Lung (tissue), 12 donors: ENCODE data around the gene KCNH3. TPM values are rescaled to one million over a fixed set of nuclear protein-coding genes. Genes with fewer than 3 reads are reported as not detected.

Experiments
- ATAC-seq: fragments of 200-7000 bp; cut with Tn5 transposase; one replicate; pipeline ENCODE4 v1.9.1; 2020; ENCODE audit warnings: moderate number of reproducible peaks; ENCODE audit not compliant: insufficient read depth, low FRiP score
- DNase-seq, 3 donors: peaks; one replicate each; pipeline ENCODE4 v3.0.0-alpha.2; 2013 to 2017
- H3K27ac ChIP-seq, 2 donors: one replicate each; pipeline ENCODE4 v1.5.1; 2013; ENCODE audit warnings: mild to moderate bottlenecking in 2 of 2, moderate library complexity in 2 of 2, control low read depth in 1 of 2, inconsistent platforms in 1 of 2, low read depth in 1 of 2, low read length in 1 of 2
- H3K27me3 ChIP-seq, 3 donors: one replicate each; pipeline ENCODE4 v1.5.1; 2013; ENCODE audit warnings: low read length in 2 of 3; ENCODE audit not compliant: control insufficient read depth in 3 of 3, insufficient read depth in 3 of 3
- H3K36me3 ChIP-seq, 4 donors: one replicate each; pipeline ENCODE4 v1.5.1; 2013; ENCODE audit warnings: low read length in 4 of 4, mild to moderate bottlenecking in 1 of 4, moderate library complexity in 1 of 4; ENCODE audit not compliant: control insufficient read depth in 4 of 4, insufficient read depth in 4 of 4
- H3K4me1 ChIP-seq, 5 donors: one replicate each; pipeline ENCODE4 v1.5.1; 2013; ENCODE audit warnings: low read length in 5 of 5, mild to moderate bottlenecking in 2 of 5, moderate library complexity in 1 of 5; ENCODE audit not compliant: control insufficient read depth in 5 of 5, insufficient read depth in 5 of 5
- H3K4me3 ChIP-seq: one replicate; pipeline ENCODE4 v1.5.1; 2013; ENCODE audit warnings: mild to moderate bottlenecking, control low read depth, moderate library complexity
- H3K9ac ChIP-seq, 2 donors: one replicate each; pipeline ENCODE4 v1.5.1; 2013; ENCODE audit warnings: low read length in 2 of 2, control low read depth in 1 of 2; ENCODE audit not compliant: insufficient read depth in 1 of 2
- H3K9me3 ChIP-seq, 4 donors: one replicate each; pipeline ENCODE4 v1.5.1; 2013; ENCODE audit warnings: low read length in 3 of 4, mild to moderate bottlenecking in 1 of 4, moderate library complexity in 1 of 4; ENCODE audit not compliant: control insufficient read depth in 4 of 4, insufficient read depth in 3 of 4
- WGBS, 2 donors: extraction: QIAGEN DNeasy Blood & Tissue Kit; methylation state at CpG; one replicate each; pipeline ENCODE4 v1.1.7; 2013; 5-methylcytosine and 5-hydroxymethylcytosine counted together
- polyA plus RNA-seq, 2 donors: library from polyadenylated mRNA; stranded (reverse); fragments of 200-250 nt; gene quantifications; one replicate each; pipeline ENCODE4 v1.2.1, GENCODE V29; 2013
- total RNA-seq, 2 donors: library from RNA; depleted of rRNA in 1 of 2; stranded (reverse); fragments of >200 nt in 1 of 2; gene quantifications; one replicate each; pipeline ENCODE4 v1.2.1, GENCODE V29; 2014 to 2021
- TF ChIP-seq, protein P1 (sequence below): IDR thresholded peaks from 2 replicates; pipeline ENCODE4 v1.5.1; 2012; ENCODE audit warnings: mild to moderate bottlenecking; ENCODE audit errors: control extremely low read depth, extremely low read depth
- donor health status: control.
- donor health status: control.
- donor health status: Bipolar disorder and iron deficiency.
- donor health status: healthy.
- donor health status: DM: yes; HTN: yes; CAD: no.

The KCNH3 gene
- total and polyA plus RNA-seq, 4 donors: 1.1 to 7.1 (median 1.6) TPM

DNA sequence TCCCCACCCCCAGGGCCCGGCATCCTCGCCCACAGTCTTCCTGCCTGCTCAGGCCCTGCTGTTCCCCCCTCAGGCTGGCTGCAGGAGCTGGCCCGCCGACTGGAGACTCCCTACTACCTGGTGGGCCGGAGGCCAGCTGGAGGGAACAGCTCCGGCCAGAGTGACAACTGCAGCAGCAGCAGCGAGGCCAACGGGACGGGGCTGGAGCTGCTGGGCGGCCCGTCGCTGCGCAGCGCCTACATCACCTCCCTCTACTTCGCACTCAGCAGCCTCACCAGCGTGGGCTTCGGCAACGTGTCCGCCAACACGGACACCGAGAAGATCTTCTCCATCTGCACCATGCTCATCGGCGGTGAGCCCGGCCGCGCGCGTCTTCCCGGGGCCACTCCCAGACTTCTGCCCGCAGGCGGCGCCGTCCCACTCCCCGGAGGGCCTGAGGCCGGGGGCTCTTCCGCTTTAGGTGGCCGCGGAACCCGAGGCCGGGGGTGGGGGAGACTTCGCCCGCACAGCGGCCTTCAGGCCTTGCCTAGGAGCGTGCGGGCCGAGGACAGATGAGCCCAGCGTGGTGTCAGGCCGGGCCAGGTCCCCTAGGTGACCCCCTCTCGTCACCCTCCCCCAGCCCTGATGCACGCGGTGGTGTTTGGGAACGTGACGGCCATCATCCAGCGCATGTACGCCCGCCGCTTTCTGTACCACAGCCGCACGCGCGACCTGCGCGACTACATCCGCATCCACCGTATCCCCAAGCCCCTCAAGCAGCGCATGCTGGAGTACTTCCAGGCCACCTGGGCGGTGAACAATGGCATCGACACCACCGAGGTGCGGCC lies 10.2 kb downstream of the KCNH3 start:
- Histone ChIP-seq H3K9ac (peak overlapping the region; percentile 28 to 34), H3K36me3 (no peaks in the 10 kb centered on the region), H3K27me3 (peaks cover 0 to 29% (median 16%) of the 10 kb centered on the region in 3 donors), H3K9me3 (no peaks in the 10 kb centered on the region), H3K4me1 (peaks cover 0 to 14% (median 7%) of the 10 kb centered on the region in 5 donors), H3K27ac (no peak overlapping the region), H3K4me3 (no peak overlapping the region)
- peak; percentile 66 to 74 (median 73) for DNase-seq
- TF ChIP-seq, protein P1, sequence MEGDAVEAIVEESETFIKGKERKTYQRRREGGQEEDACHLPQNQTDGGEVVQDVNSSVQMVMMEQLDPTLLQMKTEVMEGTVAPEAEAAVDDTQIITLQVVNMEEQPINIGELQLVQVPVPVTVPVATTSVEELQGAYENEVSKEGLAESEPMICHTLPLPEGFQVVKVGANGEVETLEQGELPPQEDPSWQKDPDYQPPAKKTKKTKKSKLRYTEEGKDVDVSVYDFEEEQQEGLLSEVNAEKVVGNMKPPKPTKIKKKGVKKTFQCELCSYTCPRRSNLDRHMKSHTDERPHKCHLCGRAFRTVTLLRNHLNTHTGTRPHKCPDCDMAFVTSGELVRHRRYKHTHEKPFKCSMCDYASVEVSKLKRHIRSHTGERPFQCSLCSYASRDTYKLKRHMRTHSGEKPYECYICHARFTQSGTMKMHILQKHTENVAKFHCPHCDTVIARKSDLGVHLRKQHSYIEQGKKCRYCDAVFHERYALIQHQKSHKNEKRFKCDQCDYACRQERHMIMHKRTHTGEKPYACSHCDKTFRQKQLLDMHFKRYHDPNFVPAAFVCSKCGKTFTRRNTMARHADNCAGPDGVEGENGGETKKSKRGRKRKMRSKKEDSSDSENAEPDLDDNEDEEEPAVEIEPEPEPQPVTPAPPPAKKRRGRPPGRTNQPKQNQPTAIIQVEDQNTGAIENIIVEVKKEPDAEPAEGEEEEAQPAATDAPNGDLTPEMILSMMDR: no peak
- ATAC-seq: no peak
- WGBS, 2 donors: 11 to 13% methylated on average over 65 to 70 of the region's 70 CpGs

DNA sequence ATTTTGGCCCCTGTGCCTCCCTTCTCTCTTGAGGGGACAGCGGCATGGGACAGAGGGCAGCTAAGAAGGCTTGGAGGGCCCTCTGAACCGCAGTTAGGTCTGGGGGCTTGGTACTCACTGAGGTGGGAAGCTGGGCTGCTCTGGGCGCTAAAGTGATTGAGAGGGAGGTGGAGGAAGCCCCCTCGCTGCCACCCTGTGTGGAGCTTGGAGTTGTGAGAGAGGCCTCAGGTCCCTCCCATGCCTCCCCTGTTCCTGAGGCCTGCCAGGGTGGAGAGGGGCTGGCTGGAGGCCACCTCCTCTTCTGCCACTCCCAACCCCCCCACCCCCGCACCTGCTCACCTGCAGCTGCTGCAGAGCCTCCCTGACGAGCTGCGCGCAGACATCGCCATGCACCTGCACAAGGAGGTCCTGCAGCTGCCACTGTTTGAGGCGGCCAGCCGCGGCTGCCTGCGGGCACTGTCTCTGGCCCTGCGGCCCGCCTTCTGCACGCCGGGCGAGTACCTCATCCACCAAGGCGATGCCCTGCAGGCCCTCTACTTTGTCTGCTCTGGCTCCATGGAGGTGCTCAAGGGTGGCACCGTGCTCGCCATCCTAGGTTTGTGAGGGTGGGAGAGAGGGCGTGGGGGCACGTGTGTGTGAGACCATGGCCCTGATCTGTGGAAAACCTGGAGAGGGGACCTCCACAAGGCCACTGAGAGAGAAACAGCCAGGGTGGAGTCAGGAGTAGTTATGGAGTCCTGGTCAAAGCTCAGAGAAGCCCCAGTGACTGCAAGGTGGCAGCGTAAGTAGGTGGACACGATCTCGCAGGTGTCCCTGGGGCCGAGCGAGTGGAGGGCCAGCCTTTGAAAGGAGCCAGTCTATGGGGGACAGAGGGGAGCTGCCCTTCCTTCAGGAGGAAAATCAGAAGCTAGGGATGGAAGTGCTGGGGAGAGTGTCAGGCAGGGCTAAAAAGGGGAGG lies 11.2 kb downstream of the KCNH3 start:
- TF ChIP-seq, protein P1: no peak
- Histone ChIP-seq H3K9ac (peak overlapping the region in 1 of 2 donors; percentile 28), H3K27ac (no peak overlapping the region), H3K4me1 (peaks cover 0 to 14% (median 7%) of the 10 kb centered on the region in 5 donors), H3K27me3 (peaks cover 0 to 19% (median 7%) of the 10 kb centered on the region in 3 donors), H3K36me3 (no peaks in the 10 kb centered on the region), H3K9me3 (no peaks in the 10 kb centered on the region), H3K4me3 (no peak overlapping the region)
- 91 to 96% methylated on average over 28 of the region's 28 CpGs for WGBS, 2 donors
- no peak for DNase-seq
- no peak for ATAC-seq

DNA sequence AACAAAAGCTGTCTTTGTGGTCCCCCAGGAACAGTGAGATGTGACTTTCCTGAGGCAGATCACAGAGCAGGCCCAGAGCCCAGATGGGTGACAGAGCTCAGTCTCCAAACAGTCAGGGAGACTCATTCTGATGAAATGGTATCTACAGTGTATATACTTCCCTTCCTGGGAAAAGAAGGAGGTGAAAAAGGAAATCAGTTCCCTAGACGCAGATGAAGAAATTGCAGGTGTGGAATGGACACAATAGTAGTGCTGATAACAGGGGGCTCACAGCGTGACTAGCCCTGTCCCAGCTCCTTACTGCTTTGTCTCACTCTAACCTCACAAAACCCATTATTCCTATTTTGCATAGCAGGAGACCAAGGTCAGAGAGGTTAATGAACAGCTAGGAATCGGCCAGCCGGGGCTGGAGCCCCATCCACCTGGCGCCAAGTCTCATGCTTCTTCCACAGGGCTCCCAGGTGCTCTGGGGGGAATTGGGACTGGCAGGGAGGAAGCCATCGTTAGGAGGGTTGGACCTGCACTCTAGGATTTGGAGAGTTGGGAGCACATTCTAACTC lies 11.9 kb downstream of the KCNH3 start:
- DNase-seq (no peak), ATAC-seq (no peak)
- Histone ChIP-seq H3K9me3 (no peaks in the 10 kb centered on the region), H3K27ac (no peak overlapping the region), H3K4me3 (no peak overlapping the region), H3K4me1 (peaks cover 0 to 14% (median 7%) of the 10 kb centered on the region in 5 donors), H3K9ac (no peak overlapping the region), H3K36me3 (no peaks in the 10 kb centered on the region), H3K27me3 (peaks cover 0 to 15% (median 5%) of the 10 kb centered on the region in 3 donors)
- 84% methylated on average over 6 of the region's 6 CpGs for WGBS, 2 donors
- TF ChIP-seq, protein P1: no peak
